Chondrocyte (in vitro differentiated cells): ENCODE results near the gene CCDC69. TPM values are rescaled to one million over a fixed set of nuclear protein-coding genes. Genes with fewer than 3 reads are reported as not detected.

Experiments used
- DNase-seq: peaks from one replicate; pipeline ENCODE4 v3.0.0; 2021; ENCODE audit warnings: mixed read lengths, low spot score
- H3K27ac Mint-ChIP-seq: one replicate; pipeline ENCODE4 v1.8.0; 2021; ENCODE audit warnings: mild to moderate bottlenecking, moderate library complexity, mixed read lengths; ENCODE audit not compliant: unreplicated experiment
- H3K27me3 Mint-ChIP-seq: 2 replicates; pipeline ENCODE4 v1.8.0; 2021; ENCODE audit warnings: low read depth, mixed read lengths
- H3K36me3 Mint-ChIP-seq: 2 replicates; pipeline ENCODE4 v1.8.0; 2021; ENCODE audit warnings: low read depth, mixed read lengths
- H3K4me1 Mint-ChIP-seq: 2 replicates; pipeline ENCODE4 v1.8.0; 2021; ENCODE audit warnings: low read depth, mild to moderate bottlenecking, mixed read lengths
- H3K4me3 Mint-ChIP-seq: one replicate; pipeline ENCODE4 v1.8.0; 2021; ENCODE audit warnings: mild to moderate bottlenecking, moderate library complexity, mixed read lengths; ENCODE audit not compliant: unreplicated experiment
- H3K9me3 Mint-ChIP-seq: 2 replicates; pipeline ENCODE4 v1.8.0; 2021; ENCODE audit warnings: low read depth, mixed read lengths
- total RNA-seq: library from RNA; stranded (reverse); gene quantifications from 3 replicates; pipeline ENCODE4 v1.2.1, GENCODE V29; 2021
- TF ChIP-seq, protein P1 (sequence below): fragments of 200-600 bp; sonication (generic); IDR thresholded peaks from 2 replicates; pipeline ENCODE4 v1.5.0; 2021; ENCODE audit warnings: antibody characterized with exemption, mild to moderate bottlenecking, moderate library complexity

Gene CCDC69
- total RNA-seq, 1 donor from 2014 or later: 1.3 TPM

GRCh38 chr5:151208481-151208914, 15.4 kb downstream of the CCDC69 start:
- Mint-ChIP-seq H3K9me3 (no peaks in the 10 kb centered on the region), H3K4me3 (no peak overlapping the region), H3K27ac (no peak overlapping the region), H3K36me3 (no peaks in the 10 kb centered on the region), H3K27me3 (peaks cover 7% of the 10 kb centered on the region), H3K4me1 (no peaks in the 10 kb centered on the region)
- TF ChIP-seq, protein P1, sequence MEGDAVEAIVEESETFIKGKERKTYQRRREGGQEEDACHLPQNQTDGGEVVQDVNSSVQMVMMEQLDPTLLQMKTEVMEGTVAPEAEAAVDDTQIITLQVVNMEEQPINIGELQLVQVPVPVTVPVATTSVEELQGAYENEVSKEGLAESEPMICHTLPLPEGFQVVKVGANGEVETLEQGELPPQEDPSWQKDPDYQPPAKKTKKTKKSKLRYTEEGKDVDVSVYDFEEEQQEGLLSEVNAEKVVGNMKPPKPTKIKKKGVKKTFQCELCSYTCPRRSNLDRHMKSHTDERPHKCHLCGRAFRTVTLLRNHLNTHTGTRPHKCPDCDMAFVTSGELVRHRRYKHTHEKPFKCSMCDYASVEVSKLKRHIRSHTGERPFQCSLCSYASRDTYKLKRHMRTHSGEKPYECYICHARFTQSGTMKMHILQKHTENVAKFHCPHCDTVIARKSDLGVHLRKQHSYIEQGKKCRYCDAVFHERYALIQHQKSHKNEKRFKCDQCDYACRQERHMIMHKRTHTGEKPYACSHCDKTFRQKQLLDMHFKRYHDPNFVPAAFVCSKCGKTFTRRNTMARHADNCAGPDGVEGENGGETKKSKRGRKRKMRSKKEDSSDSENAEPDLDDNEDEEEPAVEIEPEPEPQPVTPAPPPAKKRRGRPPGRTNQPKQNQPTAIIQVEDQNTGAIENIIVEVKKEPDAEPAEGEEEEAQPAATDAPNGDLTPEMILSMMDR: no peak
- DNase-seq: no peak

GRCh38 chr5:151205411-151205810, 18.5 kb downstream of the CCDC69 start:
- Mint-ChIP-seq H3K9me3 (no peaks in the 10 kb centered on the region), H3K27me3 (peaks cover 15% of the 10 kb centered on the region), H3K36me3 (no peaks in the 10 kb centered on the region), H3K27ac (no peak overlapping the region), H3K4me3 (no peak overlapping the region), H3K4me1 (no peaks in the 10 kb centered on the region)
- TF ChIP-seq, protein P1: no peak
- DNase-seq: no peak

- no peaks in the 10 kb centered on the region for H3K36me3 Mint-ChIP-seq
Observed at GRCh38 chr5:151204051-151204450, 19.8 kb downstream of the CCDC69 start.

GRCh38 chr5:151202381-151203139, 21.3 kb downstream of the CCDC69 start:
- Mint-ChIP-seq H3K36me3 (no peaks in the 10 kb centered on the region), H3K4me1 (no peaks in the 10 kb centered on the region), H3K27me3 (peaks cover 19% of the 10 kb centered on the region), H3K9me3 (no peaks in the 10 kb centered on the region), H3K4me3 (no peak overlapping the region), H3K27ac (no peak overlapping the region)
- DNase-seq: no peak
- TF ChIP-seq, protein P1: no peak

More at GRCh38 chr5:151204051-151204450, 19.8 kb downstream of the CCDC69 start:
- no peaks in the 10 kb centered on the region for H3K4me1 Mint-ChIP-seq
- no peak for DNase-seq
- peaks cover 17% of the 10 kb centered on the region for H3K27me3 Mint-ChIP-seq
- H3K4me3 Mint-ChIP-seq: no peak overlapping the region
- TF ChIP-seq, protein P1: no peak
- no peak overlapping the region for H3K27ac Mint-ChIP-seq
- H3K9me3 Mint-ChIP-seq: no peaks in the 10 kb centered on the region

DNA sequence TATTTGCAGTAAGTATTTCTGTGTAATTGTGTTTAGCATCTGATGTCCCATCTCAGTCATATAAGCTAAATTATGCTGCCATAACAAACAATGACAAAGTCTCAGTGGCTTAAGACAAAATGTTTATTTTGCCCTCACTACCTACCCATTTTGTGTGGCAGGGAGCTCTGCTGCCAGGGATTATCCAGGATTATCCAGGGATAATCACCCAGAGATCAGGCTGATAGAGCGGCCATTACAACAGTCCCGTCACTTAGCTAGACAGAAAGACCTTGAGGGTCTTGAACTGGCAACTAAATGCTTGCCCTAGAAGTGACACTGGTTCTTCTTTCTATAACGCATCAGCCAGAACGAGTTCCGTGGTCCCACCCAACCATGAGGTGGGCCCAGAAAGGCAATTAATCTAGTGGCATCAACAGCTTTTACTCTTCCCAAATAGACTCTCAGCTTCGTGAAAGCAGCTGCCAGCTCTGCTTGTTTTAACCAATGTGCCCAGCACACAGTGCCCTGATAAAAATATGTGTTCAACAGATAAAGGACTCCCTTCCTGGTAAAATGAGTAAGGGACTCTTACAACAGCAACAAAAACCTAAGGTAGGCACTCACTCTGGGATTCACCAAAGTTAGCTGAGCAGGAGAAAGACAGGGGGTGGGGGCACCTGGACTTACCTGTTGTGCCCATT, 22.8 kb downstream of the CCDC69 start:
- no peaks in the 10 kb centered on the region for H3K4me1 Mint-ChIP-seq

More for the DNA sequence above, 22.8 kb downstream of the CCDC69 start:
- DNase-seq: no peak
- TF ChIP-seq, protein P1: no peak
- no peaks in the 10 kb centered on the region for H3K9me3 Mint-ChIP-seq
- no peak overlapping the region for H3K4me3 Mint-ChIP-seq
- no peaks in the 10 kb centered on the region for H3K36me3 Mint-ChIP-seq
- no peak overlapping the region for H3K27ac Mint-ChIP-seq
- peaks cover 19% of the 10 kb centered on the region for H3K27me3 Mint-ChIP-seq
